SJSA1 (cell line): Measurements from ENCODE around the gene TTC21A. TPM values are rescaled to one million over a fixed set of nuclear protein-coding genes. Genes with fewer than 3 reads are reported as not detected.
A peak's percentile ranks its signal among the peaks of the same experiment; 100 is the strongest.

Experiments
- DNase-seq, 2 experiments: peaks; one replicate each; pipeline ENCODE4 v3.0.0-alpha.2; 2015 to 2020; ENCODE audit warnings: low spot score in 2 of 2, low read depth in 1 of 2
- H3K27ac ChIP-seq: fragments of 250-450 bp; sonication (Bioruptor Pico); 2 replicates; pipeline ENCODE4 v1.5.1; 2020; ENCODE audit warnings: mild to moderate bottlenecking, moderate library complexity
- H3K27me3 ChIP-seq: fragments of 250-450 bp; sonication (Bioruptor Pico); replicated peaks from 2 replicates; pipeline ENCODE4 v1.5.1; 2020; ENCODE audit warnings: mild to moderate bottlenecking, moderate library complexity
- H3K36me3 ChIP-seq: fragments of 250-450 bp; sonication (Bioruptor Pico); 2 replicates; pipeline ENCODE4 v1.5.1; 2020; ENCODE audit warnings: mild to moderate bottlenecking
- H3K4me1 ChIP-seq: fragments of 250-450 bp; sonication (Bioruptor Pico); replicated peaks from 2 replicates; pipeline ENCODE4 v1.6.1; 2021; ENCODE audit warnings: mild to moderate bottlenecking
- H3K4me3 ChIP-seq: fragments of 250-450 bp; sonication (Bioruptor Pico); 2 replicates; pipeline ENCODE4 v1.5.1; 2020; ENCODE audit warnings: mild to moderate bottlenecking
- H3K9me3 ChIP-seq: fragments of 250-450 bp; sonication (Bioruptor Pico); replicated peaks from 2 replicates; pipeline ENCODE4 v1.5.1; 2020; ENCODE audit warnings: mild to moderate bottlenecking
- total RNA-seq: library from RNA; depleted of rRNA; stranded (reverse); fragments of >200 nt; shearing (Covaris generic); gene quantifications from 2 replicates; pipeline ENCODE4 v1.2.3, GENCODE V29; 2014

TTC21A gene
- total RNA-seq, 1 experiment from 2014 or later = 0.24 TPM

GRCh38 chr3:39150148-39150802 lies 42.8 kb downstream of the TTC21A start:
- H3K27ac ChIP-seq = peak overlapping the region; percentile 98
- H3K36me3 ChIP-seq = peaks cover 26% of the 10 kb centered on the region
- no peak for DNase-seq
- H3K4me3 ChIP-seq = peak overlapping the region; percentile 98
- H3K27me3 ChIP-seq = no peaks in the 10 kb centered on the region
- H3K9me3 ChIP-seq = no peaks in the 10 kb centered on the region
- H3K4me1 ChIP-seq = peaks cover 76% of the 10 kb centered on the region

DNA sequence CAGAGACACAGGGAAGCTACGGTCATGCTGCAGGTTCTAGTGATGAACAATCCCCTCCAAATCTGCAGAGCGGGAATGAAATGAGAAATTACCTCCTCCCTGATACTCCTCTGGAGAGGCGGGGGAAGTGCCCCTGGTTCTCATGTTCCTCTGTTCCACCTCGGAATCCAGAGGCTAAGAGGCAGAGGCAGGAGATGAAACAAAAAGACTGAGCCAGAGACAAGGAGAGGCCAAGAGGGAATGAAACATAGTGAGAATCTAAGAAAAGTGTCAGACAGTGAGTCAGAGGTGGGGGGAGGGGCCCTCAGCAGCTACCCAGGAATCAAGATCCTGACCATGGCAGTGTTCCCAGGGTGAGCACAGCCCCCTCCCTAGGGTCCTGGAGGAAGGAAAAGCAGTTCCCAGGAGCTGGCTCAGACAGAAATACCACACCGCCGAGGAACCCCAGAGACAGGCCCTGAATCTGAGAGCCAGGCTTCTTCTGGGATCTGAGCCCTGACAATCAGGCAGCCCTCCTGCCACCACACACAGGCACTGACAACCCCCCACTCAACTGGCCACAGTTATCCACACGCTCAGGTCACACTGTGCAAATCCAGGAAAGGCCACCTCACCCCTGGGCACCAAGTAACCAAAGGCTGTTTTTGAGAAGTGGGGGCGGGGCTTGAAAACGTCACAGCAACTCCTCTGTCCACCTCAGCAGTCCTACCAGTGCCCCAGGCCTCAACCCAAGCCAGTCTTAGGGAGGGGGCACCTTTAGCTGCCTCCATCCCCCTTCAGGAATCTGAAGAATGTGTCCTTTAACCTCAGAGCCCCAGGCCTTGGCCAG lies 43.5 kb downstream of the TTC21A start:
- peak; percentile 94 to 95 for DNase-seq
- Histone ChIP-seq H3K4me1 (peaks cover 73% of the 10 kb centered on the region), H3K27me3 (no peaks in the 10 kb centered on the region), H3K4me3 (peak overlapping the region; percentile 98), H3K27ac (peak overlapping the region; percentile 98), H3K9me3 (no peaks in the 10 kb centered on the region), H3K36me3 (peaks cover 18% of the 10 kb centered on the region)

GRCh38 chr3:39153977-39154279 lies 46.4 kb downstream of the TTC21A start:
- peaks cover 11% of the 10 kb centered on the region for H3K36me3 ChIP-seq
- H3K4me1 ChIP-seq = peaks cover 44% of the 10 kb centered on the region
- H3K9me3 ChIP-seq = no peaks in the 10 kb centered on the region
- DNase-seq = no peak
- H3K4me3 ChIP-seq = peak overlapping the region; percentile 98
- no peak overlapping the region; the same call in 1 of the 2 replicates for H3K27ac ChIP-seq
- H3K27me3 ChIP-seq = no peaks in the 10 kb centered on the region

- Histone ChIP-seq H3K27me3 (no peaks in the 10 kb centered on the region), H3K9me3 (no peaks in the 10 kb centered on the region), H3K4me3 (no peak overlapping the region), H3K36me3 (peaks cover 11% of the 10 kb centered on the region), H3K4me1 (peaks cover 39% of the 10 kb centered on the region), H3K27ac (no peak overlapping the region)
- DNase-seq = no peak
Measured at GRCh38 chr3:39154280-39155021, 47.0 kb downstream of the TTC21A start.

GRCh38 chr3:39156421-39156820 lies 48.9 kb downstream of the TTC21A start:
- DNase-seq = no peak

DNA sequence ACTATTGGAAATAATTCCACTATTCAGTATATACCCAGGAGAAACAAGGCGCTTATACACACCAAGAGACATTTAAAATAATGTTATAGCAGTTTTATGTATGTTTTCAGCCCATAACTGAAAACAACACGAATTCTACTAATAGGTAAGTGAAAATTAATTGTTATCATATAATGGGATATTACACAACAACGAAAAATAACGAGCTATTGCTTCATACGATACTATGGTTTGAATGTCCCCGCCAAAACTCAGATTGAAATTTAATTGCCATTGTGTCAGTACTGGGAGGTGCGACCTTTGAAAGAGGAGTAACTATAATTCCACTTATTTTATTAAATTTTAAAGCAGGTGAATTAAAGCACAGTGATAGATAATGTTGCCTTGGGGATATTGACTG lies 49.9 kb downstream of the TTC21A start:
- Histone ChIP-seq H3K4me1 (peaks cover 10% of the 10 kb centered on the region), H3K9me3 (no peaks in the 10 kb centered on the region), H3K27me3 (no peaks in the 10 kb centered on the region), H3K4me3 (no peak overlapping the region), H3K36me3 (peaks cover 11% of the 10 kb centered on the region), H3K27ac (no peak overlapping the region)
- DNase-seq = no peak

More at GRCh38 chr3:39156421-39156820, 48.9 kb downstream of the TTC21A start:
- H3K9me3 ChIP-seq = no peaks in the 10 kb centered on the region
- no peak overlapping the region for H3K4me3 ChIP-seq
- peaks cover 11% of the 10 kb centered on the region for H3K36me3 ChIP-seq
- H3K27ac ChIP-seq = no peak overlapping the region
- H3K4me1 ChIP-seq = peaks cover 19% of the 10 kb centered on the region
- no peaks in the 10 kb centered on the region for H3K27me3 ChIP-seq

GRCh38 chr3:39158148-39158715 lies 50.8 kb downstream of the TTC21A start:
- Histone ChIP-seq H3K4me1 (peaks cover 7% of the 10 kb centered on the region; the same call in 1 of the 2 replicates), H3K36me3 (peaks cover 2% of the 10 kb centered on the region), H3K9me3 (no peaks in the 10 kb centered on the region), H3K27ac (no peak overlapping the region), H3K4me3 (no peak overlapping the region), H3K27me3 (no peaks in the 10 kb centered on the region)
- no peak for DNase-seq

DNA sequence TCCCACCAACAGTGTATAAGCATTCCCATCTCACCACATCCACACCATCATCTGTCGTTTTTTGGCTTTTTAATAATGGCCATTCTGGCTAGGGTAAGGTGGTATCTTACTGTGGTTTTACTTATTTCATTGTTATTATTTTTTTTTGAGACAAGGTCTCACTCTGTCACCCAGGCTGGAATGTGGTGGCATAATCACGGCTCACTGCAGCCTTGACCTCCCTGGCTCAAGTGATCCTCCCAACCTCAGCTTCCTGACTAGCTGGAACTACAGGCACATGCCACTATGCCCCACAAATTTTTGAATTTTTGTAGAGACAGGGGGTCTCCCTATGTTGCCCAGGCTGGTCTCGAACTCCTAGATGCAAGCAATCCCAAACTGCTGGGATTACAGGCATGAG lies 56.9 kb downstream of the TTC21A start:
- H3K27me3 ChIP-seq = no peaks in the 10 kb centered on the region
- H3K27ac ChIP-seq = no peak overlapping the region
- no peak for DNase-seq
- H3K4me3 ChIP-seq = no peak overlapping the region
- no peaks in the 10 kb centered on the region for H3K36me3 ChIP-seq
- H3K4me1 ChIP-seq = peaks cover 24% of the 10 kb centered on the region
- H3K9me3 ChIP-seq = no peaks in the 10 kb centered on the region

GRCh38 chr3:39165518-39165917 lies 58.0 kb downstream of the TTC21A start:
- Histone ChIP-seq H3K4me1 (peaks cover 24% of the 10 kb centered on the region), H3K36me3 (no peaks in the 10 kb centered on the region), H3K27me3 (no peaks in the 10 kb centered on the region), H3K4me3 (no peak overlapping the region), H3K9me3 (no peaks in the 10 kb centered on the region), H3K27ac (no peak overlapping the region)
- DNase-seq = no peak

- peak; percentile 76 to 84 for DNase-seq
- no peaks in the 10 kb centered on the region for H3K27me3 ChIP-seq
- no peaks in the 10 kb centered on the region for H3K9me3 ChIP-seq
- peaks cover 24% of the 10 kb centered on the region for H3K4me1 ChIP-seq
- no peaks in the 10 kb centered on the region for H3K36me3 ChIP-seq
- peak overlapping the region; percentile 50 for H3K27ac ChIP-seq
- H3K4me3 ChIP-seq = no peak overlapping the region
Measured at GRCh38 chr3:39166134-39166710, 58.7 kb downstream of the TTC21A start.

GRCh38 chr3:39166932-39167532 lies 59.6 kb downstream of the TTC21A start:
- H3K27me3 ChIP-seq = no peaks in the 10 kb centered on the region
- no peaks in the 10 kb centered on the region for H3K9me3 ChIP-seq
- H3K36me3 ChIP-seq = no peaks in the 10 kb centered on the region
- H3K27ac ChIP-seq = peak overlapping the region; percentile 50
- H3K4me1 ChIP-seq = peaks cover 24% of the 10 kb centered on the region
- H3K4me3 ChIP-seq = no peak overlapping the region
- DNase-seq = no peak

GRCh38 chr3:39168156-39168780 lies 60.8 kb downstream of the TTC21A start:
- no peak overlapping the region for H3K27ac ChIP-seq
- H3K4me1 ChIP-seq = peaks cover 24% of the 10 kb centered on the region
- no peak for DNase-seq
- H3K9me3 ChIP-seq = no peaks in the 10 kb centered on the region
- H3K27me3 ChIP-seq = no peaks in the 10 kb centered on the region
- no peaks in the 10 kb centered on the region for H3K36me3 ChIP-seq
- no peak overlapping the region for H3K4me3 ChIP-seq

- Histone ChIP-seq H3K9me3 (no peaks in the 10 kb centered on the region), H3K4me1 (peaks cover 24% of the 10 kb centered on the region), H3K27ac (no peak overlapping the region), H3K27me3 (no peaks in the 10 kb centered on the region), H3K36me3 (no peaks in the 10 kb centered on the region), H3K4me3 (no peak overlapping the region)
- no peak for DNase-seq
Measured at GRCh38 chr3:39169712-39170111, 62.2 kb downstream of the TTC21A start.
